Skin epidermis (tissue), 12 donors: ENCODE data around the gene STH.
A peak's percentile ranks its signal among the peaks of the same experiment; 100 is the strongest.
"Not testable (repeated sequence)": the region's sequence is repeated elsewhere in the genome, so short reads cannot be mapped to it uniquely, and the experiment has no call there.

Experiments
- H3K27ac ChIP-seq, 21 experiments: fragments of 200-600 bp; sonication (generic) in 11 of 21; one replicate each; pipeline ENCODE4 v1.5.0; 2020; ENCODE audit warnings: mild to moderate bottlenecking in 3 of 21, inconsistent platforms in 2 of 21, moderate library complexity in 2 of 21
- H3K4me3 ChIP-seq, 7 experiments: fragments of 200-600 bp; sonication (generic) in 2 of 7; one replicate each; pipeline ENCODE4 v1.5.0; 2020; ENCODE audit warnings: inconsistent platforms in 2 of 7, mild to moderate bottlenecking in 2 of 7, moderate library complexity in 1 of 7

Gene STH

DNA sequence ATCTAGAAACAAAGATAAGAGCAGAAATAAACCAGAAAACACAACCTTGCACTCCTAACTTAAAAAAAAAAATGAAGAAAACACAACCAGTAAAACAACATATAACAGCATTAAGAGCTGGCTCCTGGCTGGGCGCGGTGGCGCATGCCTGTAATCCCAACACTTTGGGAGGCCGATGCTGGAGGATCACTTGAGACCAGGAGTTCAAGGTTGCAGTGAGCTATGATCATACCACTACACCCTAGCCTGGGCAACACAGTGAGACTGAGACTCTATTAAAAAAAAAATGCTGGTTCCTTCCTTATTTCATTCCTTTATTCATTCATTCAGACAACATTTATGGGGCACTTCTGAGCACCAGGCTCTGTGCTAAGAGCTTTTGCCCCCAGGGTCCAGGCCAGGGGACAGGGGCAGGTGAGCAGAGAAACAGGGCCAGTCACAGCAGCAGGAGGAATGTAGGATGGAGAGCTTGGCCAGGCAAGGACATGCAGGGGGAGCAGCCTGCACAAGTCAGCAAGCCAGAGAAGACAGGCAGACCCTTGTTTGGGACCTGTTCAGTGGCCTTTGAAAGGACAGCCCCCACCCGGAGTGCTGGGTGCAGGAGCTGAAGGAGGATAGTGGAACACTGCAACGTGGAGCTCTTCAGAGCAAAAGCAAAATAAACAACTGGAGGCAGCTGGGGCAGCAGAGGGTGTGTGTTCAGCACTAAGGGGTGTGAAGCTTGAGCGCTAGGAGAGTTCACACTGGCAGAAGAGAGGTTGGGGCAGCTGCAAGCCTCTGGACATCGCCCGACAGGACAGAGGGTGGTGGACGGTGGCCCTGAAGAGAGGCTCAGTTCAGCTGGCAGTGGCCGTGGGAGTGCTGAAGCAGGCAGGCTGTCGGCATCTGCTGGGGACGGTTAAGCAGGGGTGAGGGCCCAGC lies 2.6 kb downstream of the STH start:
- Histone ChIP-seq H3K27ac (no peak overlapping the region), H3K4me3 (no peak overlapping the region)

DNA sequence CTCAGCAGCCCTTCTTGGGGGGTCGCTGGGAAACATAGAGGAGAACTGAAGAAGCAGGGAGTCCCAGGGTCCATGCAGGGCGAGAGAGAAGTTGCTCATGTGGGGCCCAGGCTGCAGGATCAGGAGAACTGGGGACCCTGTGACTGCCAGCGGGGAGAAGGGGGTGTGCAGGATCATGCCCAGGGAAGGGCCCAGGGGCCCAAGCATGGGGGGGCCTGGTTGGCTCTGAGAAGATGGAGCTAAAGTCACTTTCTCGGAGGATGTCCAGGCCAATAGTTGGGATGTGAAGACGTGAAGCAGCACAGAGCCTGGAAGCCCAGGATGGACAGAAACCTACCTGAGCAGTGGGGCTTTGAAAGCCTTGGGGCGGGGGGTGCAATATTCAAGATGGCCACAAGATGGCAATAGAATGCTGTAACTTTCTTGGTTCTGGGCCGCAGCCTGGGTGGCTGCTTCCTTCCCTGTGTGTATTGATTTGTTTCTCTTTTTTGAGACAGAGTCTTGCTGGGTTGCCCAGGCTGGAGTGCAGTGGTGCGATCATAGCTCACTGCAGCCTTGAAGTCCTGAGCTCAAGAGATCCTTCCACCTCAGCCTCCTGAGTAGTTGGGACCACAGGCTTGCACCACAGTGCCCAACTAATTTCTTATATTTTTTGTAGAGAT lies 3.4 kb downstream of the STH start:
- Histone ChIP-seq H3K27ac (no peak overlapping the region), H3K4me3 (no peak overlapping the region)

DNA sequence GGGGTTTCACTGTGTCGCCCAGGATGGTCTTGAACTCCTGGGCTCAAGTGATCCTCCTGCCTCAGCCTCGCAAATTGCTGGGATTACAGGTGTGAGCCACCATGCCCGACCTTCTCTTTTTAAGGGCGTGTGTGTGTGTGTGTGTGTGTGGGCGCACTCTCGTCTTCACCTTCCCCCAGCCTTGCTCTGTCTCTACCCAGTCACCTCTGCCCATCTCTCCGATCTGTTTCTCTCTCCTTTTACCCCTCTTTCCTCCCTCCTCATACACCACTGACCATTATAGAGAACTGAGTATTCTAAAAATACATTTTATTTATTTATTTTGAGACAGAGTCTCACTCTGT lies 3.9 kb downstream of the STH start:
- H3K4me3 ChIP-seq: no peak overlapping the region
- no peak overlapping the region for H3K27ac ChIP-seq

DNA sequence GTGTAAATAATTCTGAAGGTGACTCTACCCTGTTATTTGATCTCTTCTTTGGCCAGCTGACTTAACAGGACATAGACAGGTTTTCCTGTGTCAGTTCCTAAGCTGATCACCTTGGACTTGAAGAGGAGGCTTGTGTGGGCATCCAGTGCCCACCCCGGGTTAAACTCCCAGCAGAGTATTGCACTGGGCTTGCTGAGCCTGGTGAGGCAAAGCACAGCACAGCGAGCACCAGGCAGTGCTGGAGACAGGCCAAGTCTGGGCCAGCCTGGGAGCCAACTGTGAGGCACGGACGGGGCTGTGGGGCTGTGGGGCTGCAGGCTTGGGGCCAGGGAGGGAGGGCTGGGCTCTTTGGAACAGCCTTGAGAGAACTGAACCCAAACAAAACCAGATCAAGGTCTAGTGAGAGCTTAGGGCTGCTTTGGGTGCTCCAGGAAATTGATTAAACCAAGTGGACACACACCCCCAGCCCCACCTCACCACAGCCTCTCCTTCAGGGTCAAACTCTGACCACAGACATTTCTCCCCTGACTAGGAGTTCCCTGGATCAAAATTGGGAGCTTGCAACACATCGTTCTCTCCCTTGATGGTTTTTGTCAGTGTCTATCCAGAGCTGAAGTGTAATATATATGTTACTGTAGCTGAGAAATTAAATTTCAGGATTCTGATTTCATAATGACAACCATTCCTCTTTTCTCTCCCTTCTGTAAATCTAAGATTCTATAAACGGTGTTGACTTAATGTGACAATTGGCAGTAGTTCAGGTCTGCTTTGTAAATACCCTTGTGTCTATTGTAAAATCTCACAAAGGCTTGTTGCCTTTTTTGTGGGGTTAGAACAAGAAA lies 5.1 kb downstream of the STH start:
- Histone ChIP-seq H3K27ac (no peak overlapping the region), H3K4me3 (no peak overlapping the region)

DNA sequence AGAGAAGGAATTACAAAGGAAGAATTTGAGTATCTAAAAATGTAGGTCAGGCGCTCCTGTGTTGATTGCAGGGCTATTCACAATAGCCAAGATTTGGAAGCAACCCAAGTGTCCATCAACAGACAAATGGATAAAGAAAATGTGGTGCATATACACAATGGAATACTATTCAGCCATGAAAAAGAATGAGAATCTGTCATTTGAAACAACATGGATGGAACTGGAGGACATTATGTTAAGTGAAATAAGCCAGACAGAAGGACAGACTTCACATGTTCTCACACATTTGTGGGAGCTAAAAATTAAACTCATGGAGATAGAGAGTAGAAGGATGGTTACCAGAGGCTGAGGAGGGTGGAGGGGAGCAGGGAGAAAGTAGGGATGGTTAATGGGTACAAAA lies 7.0 kb downstream of the STH start:
- not testable (repeated sequence) for H3K27ac ChIP-seq, H3K4me3 ChIP-seq

DNA sequence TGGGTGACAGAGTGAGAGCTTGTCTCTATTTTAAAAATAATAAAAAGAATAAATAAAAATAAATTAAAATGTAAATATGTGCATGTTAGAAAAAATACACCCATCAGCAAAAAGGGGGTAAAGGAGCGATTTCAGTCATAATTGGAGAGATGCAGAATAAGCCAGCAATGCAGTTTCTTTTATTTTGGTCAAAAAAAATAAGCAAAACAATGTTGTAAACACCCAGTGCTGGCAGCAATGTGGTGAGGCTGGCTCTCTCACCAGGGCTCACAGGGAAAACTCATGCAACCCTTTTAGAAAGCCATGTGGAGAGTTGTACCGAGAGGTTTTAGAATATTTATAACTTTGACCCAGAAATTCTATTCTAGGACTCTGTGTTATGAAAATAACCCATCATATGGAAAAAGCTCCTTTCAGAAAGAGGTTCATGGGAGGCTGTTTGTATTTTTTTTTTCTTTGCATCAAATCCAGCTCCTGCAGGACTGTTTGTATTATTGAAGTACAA lies 8.5 kb downstream of the STH start:
- Histone ChIP-seq H3K4me3 (no peak overlapping the region), H3K27ac (no peak overlapping the region)

DNA sequence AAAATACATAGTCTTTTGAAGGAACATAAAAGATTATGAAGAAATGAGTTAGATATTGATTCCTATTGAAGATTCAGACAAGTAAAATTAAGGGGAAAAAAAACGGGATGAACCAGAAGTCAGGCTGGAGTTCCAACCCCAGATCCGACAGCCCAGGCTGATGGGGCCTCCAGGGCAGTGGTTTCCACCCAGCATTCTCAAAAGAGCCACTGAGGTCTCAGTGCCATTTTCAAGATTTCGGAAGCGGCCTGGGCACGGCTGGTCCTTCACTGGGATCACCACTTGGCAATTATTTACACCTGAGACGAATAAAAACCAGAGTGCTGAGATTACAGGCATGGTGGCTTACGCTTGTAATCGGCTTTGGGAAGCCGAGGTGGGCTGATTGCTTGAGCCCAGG lies 9.5 kb downstream of the STH start:
- no peak overlapping the region for H3K4me3 ChIP-seq
- no peak overlapping the region for H3K27ac ChIP-seq

DNA sequence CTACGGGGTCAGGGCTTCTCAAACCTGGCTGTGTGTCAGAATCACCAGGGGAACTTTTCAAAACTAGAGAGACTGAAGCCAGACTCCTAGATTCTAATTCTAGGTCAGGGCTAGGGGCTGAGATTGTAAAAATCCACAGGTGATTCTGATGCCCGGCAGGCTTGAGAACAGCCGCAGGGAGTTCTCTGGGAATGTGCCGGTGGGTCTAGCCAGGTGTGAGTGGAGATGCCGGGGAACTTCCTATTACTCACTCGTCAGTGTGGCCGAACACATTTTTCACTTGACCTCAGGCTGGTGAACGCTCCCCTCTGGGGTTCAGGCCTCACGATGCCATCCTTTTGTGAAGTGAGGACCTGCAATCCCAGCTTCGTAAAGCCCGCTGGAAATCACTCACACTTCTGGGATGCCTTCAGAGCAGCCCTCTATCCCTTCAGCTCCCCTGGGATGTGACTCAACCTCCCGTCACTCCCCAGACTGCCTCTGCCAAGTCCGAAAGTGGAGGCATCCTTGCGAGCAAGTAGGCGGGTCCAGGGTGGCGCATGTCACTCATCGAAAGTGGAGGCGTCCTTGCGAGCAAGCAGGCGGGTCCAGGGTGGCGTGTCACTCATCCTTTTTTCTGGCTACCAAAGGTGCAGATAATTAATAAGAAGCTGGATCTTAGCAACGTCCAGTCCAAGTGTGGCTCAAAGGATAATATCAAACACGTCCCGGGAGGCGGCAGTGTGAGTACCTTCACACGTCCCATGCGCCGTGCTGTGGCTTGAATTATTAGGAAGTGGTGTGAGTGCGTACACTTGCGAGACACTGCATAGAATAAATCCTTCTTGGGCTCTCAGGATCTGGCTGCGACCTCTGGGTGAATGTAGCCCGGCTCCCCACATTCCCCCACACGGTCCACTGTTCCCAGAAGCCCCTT lies 10.9 kb downstream of the STH start:
- Histone ChIP-seq H3K4me3 (no peak overlapping the region), H3K27ac (no peak overlapping the region)

DNA sequence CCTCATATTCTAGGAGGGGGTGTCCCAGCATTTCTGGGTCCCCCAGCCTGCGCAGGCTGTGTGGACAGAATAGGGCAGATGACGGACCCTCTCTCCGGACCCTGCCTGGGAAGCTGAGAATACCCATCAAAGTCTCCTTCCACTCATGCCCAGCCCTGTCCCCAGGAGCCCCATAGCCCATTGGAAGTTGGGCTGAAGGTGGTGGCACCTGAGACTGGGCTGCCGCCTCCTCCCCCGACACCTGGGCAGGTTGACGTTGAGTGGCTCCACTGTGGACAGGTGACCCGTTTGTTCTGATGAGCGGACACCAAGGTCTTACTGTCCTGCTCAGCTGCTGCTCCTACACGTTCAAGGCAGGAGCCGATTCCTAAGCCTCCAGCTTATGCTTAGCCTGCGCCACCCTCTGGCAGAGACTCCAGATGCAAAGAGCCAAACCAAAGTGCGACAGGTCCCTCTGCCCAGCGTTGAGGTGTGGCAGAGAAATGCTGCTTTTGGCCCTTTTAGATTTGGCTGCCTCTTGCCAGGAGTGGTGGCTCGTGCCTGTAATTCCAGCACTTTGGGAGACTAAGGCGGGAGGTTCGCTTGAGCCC lies 11.6 kb downstream of the STH start:
- H3K4me3 ChIP-seq: no peak overlapping the region
- no peak overlapping the region for H3K27ac ChIP-seq

DNA sequence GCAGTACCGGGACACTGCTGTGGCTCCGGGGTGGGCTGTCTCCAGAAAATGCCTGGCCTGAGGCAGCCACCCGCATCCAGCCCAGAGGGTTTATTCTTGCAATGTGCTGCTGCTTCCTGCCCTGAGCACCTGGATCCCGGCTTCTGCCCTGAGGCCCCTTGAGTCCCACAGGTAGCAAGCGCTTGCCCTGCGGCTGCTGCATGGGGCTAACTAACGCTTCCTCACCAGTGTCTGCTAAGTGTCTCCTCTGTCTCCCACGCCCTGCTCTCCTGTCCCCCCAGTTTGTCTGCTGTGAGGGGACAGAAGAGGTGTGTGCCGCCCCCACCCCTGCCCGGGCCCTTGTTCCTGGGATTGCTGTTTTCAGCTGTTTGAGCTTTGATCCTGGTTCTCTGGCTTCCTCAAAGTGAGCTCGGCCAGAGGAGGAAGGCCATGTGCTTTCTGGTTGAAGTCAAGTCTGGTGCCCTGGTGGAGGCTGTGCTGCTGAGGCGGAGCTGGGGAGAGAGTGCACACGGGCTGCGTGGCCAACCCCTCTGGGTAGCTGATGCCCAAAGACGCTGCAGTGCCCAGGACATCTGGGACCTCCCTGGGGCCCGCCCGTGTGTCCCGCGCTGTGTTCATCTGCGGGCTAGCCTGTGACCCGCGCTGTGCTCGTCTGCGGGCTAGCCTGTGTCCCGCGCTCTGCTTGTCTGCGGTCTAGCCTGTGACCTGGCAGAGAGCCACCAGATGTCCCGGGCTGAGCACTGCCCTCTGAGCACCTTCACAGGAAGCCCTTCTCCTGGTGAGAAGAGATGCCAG lies 12.9 kb downstream of the STH start:
- Histone ChIP-seq H3K27ac (peak overlapping the region in 1 of 21 experiments; percentile 43), H3K4me3 (no peak overlapping the region)

DNA sequence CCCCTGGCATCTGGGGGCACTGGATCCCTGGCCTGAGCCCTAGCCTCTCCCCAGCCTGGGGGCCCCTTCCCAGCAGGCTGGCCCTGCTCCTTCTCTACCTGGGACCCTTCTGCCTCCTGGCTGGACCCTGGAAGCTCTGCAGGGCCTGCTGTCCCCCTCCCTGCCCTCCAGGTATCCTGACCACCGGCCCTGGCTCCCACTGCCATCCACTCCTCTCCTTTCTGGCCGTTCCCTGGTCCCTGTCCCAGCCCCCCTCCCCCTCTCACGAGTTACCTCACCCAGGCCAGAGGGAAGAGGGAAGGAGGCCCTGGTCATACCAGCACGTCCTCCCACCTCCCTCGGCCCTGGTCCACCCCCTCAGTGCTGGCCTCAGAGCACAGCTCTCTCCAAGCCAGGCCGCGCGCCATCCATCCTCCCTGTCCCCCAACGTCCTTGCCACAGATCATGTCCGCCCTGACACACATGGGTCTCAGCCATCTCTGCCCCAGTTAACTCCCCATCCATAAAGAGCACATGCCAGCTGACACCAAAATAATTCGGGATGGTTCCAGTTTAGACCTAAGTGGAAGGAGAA lies 13.5 kb downstream of the STH start:
- peak overlapping the region in 1 of 21 experiments; percentile 43 for H3K27ac ChIP-seq
- no peak overlapping the region for H3K4me3 ChIP-seq

DNA sequence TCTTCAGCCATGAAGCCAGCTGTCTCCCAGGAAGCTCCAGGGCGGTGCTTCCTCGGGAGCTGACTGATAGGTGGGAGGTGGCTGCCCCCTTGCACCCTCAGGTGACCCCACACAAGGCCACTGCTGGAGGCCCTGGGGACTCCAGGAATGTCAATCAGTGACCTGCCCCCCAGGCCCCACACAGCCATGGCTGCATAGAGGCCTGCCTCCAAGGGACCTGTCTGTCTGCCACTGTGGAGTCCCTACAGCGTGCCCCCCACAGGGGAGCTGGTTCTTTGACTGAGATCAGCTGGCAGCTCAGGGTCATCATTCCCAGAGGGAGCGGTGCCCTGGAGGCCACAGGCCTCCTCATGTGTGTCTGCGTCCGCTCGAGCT lies 14.1 kb downstream of the STH start:
- Histone ChIP-seq H3K4me3 (no peak overlapping the region), H3K27ac (peak overlapping the region in 1 of 21 experiments; percentile 14)

DNA sequence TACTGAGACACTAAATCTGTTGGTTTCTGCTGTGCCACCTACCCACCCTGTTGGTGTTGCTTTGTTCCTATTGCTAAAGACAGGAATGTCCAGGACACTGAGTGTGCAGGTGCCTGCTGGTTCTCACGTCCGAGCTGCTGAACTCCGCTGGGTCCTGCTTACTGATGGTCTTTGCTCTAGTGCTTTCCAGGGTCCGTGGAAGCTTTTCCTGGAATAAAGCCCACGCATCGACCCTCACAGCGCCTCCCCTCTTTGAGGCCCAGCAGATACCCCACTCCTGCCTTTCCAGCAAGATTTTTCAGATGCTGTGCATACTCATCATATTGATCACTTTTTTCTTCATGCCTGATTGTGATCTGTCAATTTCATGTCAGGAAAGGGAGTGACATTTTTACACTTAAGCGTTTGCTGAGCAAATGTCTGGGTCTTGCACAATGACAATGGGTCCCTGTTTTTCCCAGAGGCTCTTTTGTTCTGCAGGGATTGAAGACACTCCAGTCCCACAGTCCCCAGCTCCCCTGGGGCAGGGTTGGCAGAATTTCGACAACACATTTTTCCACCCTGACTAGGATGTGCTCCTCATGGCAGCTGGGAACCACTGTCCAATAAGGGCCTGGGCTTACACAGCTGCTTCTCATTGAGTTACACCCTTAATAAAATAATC lies 14.6 kb downstream of the STH start:
- peak overlapping the region in 1 of 21 experiments; percentile 14 for H3K27ac ChIP-seq
- H3K4me3 ChIP-seq: no peak overlapping the region

DNA sequence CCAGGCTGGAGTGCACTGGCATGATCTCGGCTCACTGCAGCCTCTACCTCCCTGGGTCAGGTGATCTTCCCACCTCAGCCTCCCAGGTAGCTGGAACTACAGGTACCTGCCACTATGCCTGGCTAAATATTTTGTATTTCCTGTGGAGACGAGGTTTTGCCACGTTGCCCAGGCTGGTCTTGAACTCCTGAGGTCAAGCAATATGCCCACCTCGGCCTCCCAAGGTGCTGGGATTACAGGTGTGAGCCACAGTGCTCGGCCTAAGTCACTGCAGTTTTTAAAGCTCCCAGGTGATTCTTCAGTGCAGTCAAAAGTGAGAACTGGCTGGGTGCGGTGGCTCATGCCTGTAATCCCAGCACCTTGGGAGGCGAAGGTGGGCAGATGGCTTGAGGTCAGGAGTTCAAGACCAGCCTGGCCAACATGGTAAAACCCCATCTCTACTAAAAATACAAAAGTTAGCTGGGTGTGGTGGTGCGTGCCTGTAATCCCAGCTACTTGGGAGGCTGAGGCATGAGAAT lies 20.4 kb downstream of the STH start:
- H3K27ac ChIP-seq: peak overlapping the region in 11 of 21 experiments; percentile 18 to 80 (median 61)
- H3K4me3 ChIP-seq: not testable (repeated sequence)

DNA sequence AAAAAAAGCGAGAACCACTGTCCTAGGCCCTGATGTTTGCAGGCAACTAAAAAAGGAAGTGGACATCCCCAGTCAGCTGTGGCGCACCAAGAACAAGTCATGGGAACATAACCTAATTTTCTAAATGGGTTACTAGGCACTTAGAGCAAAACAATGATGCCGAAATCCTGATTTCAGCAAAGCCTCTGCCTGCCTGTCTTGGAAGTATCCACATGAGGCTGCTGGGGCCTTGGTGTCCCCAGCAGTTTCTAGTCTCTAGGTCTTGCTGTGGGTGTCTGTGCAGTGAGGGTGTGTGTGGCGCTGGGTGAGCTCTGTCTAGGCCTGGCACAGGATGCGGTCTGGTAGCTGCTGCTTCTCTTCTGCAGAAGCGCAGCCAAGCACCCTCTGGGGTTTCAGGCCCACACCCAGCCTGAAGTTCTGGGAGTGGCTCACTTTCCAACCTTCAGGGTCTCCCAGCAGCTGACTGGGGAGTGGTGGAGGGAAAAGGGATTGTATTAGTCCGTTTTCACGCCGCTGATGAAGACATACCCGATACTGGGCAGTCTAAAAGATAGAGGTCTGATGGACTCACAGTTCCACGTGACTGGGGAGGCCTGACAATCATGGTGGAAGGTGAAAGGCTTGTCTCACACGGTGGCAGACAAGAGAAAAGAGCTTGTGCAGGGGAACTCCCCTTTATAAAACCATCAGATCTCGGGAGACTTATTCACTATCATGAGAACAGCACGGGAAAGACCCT lies 21.1 kb downstream of the STH start:
- H3K27ac ChIP-seq: peak overlapping the region in 15 of 21 experiments; percentile 18 to 80 (median 53)
- no peak overlapping the region for H3K4me3 ChIP-seq

DNA sequence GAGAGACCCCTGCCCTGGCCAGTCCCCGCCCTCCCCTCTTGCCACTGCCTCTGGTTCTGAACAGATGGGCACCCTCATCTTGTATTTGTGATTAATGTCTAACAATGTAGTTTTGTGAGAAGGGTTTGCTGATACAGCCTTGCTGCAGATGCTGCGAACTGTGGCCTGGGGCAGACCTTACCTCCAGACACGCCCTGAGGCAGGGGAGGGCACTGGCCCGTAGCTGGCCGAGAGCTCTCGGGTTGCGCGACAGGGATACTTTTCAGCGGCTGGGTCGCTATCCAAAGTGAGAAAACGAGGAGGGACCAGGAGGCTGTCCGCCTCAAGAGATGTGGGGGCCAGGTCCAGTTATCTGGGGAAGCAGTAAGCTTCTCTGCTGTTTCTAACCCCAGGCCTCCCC lies 21.9 kb downstream of the STH start:
- Histone ChIP-seq H3K27ac (peak overlapping the region in 13 of 21 experiments; percentile 18 to 80 (median 60)), H3K4me3 (no peak overlapping the region)
